H1 (cell line): Measurements from ENCODE around the gene TPSD1. TPM values are rescaled to one million over a fixed set of nuclear protein-coding genes. Genes with fewer than 3 reads are reported as not detected.
A peak's percentile ranks its signal among the peaks of the same experiment; 100 is the strongest.
"Not testable (repeated sequence)": the region's sequence is repeated elsewhere in the genome, so short reads cannot be mapped to it uniquely, and the experiment has no call there.

ENCODE experiments used
- CTCF ChIA-PET: fragments of 300-600 bp; sonication (Branson Sonifier 250); formaldehyde crosslinking; loops from one replicate; lab custom pipeline; 2021; ENCODE audit not compliant: partially characterized antibody; lab: Charles Lee
- POLR2A ChIA-PET: fragments of 300-600 bp; sonication (Branson Sonifier 250); formaldehyde crosslinking; loops from one replicate; lab custom pipeline; 2021; ENCODE audit warnings: inconsistent platforms; ENCODE audit not compliant: partially characterized antibody; lab: Charles Lee
- DNase-seq, 2 experiments: peaks; one replicate each; pipeline versions ENCODE4 v3.0.0 to v3.0.0-alpha.2; 2010 to 2022; ENCODE audit warnings: low spot score in 2 of 2, low read depth in 1 of 2, mixed read lengths in 1 of 2
- FAIRE-seq: peaks from 2 replicates; lab custom pipeline; 2011; peaks lifted over from hg19 to GRCh38; lab: Jason Lieb, UNC
- H2AFZ ChIP-seq: 2 replicates; pipeline ENCODE4 v1.8.1; 2012; ENCODE audit warnings: low read length, inconsistent platforms
- H2AK5ac ChIP-seq: 2 replicates; pipeline ENCODE4 v1.6.1; 2013; ENCODE audit warnings: low read depth, low read length
- H2BK120ac ChIP-seq: replicated peaks from 2 replicates; pipeline ENCODE3; 2013; ENCODE audit warnings: low read depth, low read length, inconsistent platforms
- H2BK12ac ChIP-seq: 2 replicates; pipeline ENCODE4 v1.6.1; 2013; ENCODE audit warnings: low read depth, low read length
- H2BK15ac ChIP-seq: 2 replicates; pipeline ENCODE4 v1.6.1; 2013; ENCODE audit warnings: low read length
- H2BK20ac ChIP-seq: 2 replicates; pipeline ENCODE4 v1.6.1; 2013; ENCODE audit warnings: low read length
- H2BK5ac ChIP-seq: 2 replicates; pipeline ENCODE4 v1.6.1; 2013; ENCODE audit warnings: low read depth, low read length
- H3K14ac ChIP-seq: 2 replicates; pipeline ENCODE4 v1.6.1; 2013; ENCODE audit warnings: inconsistent platforms; ENCODE audit not compliant: insufficient read length
- H3K18ac ChIP-seq: 2 replicates; pipeline ENCODE4 v1.6.1; 2013; ENCODE audit warnings: low read length; ENCODE audit errors: extremely low read depth
- H3K23ac ChIP-seq: 2 replicates; pipeline ENCODE4 v1.6.1; 2013; ENCODE audit warnings: inconsistent platforms; ENCODE audit not compliant: insufficient read length
- H3K23me2 ChIP-seq: 2 replicates; pipeline ENCODE4 v1.6.1; 2013; ENCODE audit warnings: low read depth, low read length
- H3K27ac ChIP-seq: 2 replicates; pipeline ENCODE4 v1.6.1; 2011; ENCODE audit warnings: low read depth, low read length, inconsistent platforms
- H3K27me3 ChIP-seq, 4 experiments: replicated peaks in 1 of 4; 1 replicate in 1 of 4; 2 replicates in 3 of 4; pipeline versions ENCODE4 v1.6.1 to v1.8.1; 2011 to 2013; ENCODE audit warnings: low read length in 3 of 4, mild to moderate bottlenecking in 3 of 4, inconsistent platforms in 2 of 4, mixed read lengths in 2 of 4, moderate library complexity in 1 of 4; ENCODE audit not compliant: control insufficient read depth in 3 of 4, insufficient read depth in 3 of 4; ENCODE audit errors: extremely low read depth in 1 of 4
- H3K36me3 ChIP-seq, 4 experiments: 2 replicates each; pipeline versions ENCODE4 v1.6.1 to v1.8.1; 2011 to 2013; ENCODE audit warnings: mild to moderate bottlenecking in 4 of 4, low read length in 3 of 4, moderate library complexity in 2 of 4, control low read depth in 1 of 4, inconsistent platforms in 1 of 4; ENCODE audit not compliant: insufficient read depth in 4 of 4, control insufficient read depth in 2 of 4
- H3K4ac ChIP-seq: replicated peaks from 2 replicates; pipeline ENCODE3; 2013; ENCODE audit warnings: low read length, low read depth, mixed read lengths, inconsistent platforms; ENCODE audit not compliant: insufficient read length
- H3K4me1 ChIP-seq, 4 experiments: replicated peaks in 1 of 4; 1 replicate in 1 of 4; 2 replicates in 3 of 4; pipeline versions ENCODE4 v1.6.1 to v1.8.1; 2011 to 2013; ENCODE audit warnings: low read length in 3 of 4, inconsistent platforms in 2 of 4, mixed read lengths in 1 of 4; ENCODE audit not compliant: insufficient read depth in 4 of 4, control insufficient read depth in 3 of 4
- H3K4me2 ChIP-seq, 2 experiments: 2 replicates each; pipeline versions ENCODE4 v1.6.1 to v1.8.1; 2011 to 2013; ENCODE audit warnings: low read depth in 2 of 2, low read length in 2 of 2, control low read depth in 1 of 2, inconsistent platforms in 1 of 2, mild to moderate bottlenecking in 1 of 2; ENCODE audit not compliant: insufficient read depth in 1 of 2
- H3K4me3 ChIP-seq, 4 experiments: fragments of 200-600, 300-600 bp in 1 of 4; sonication (generic), shearing (Covaris generic), sonication (Bioruptor Twin) in 1 of 4; 2 replicates each; pipeline versions ENCODE4 v1.5.1 to v1.8.1; 2011 to 2016; ENCODE audit warnings: low read length in 4 of 4, low read depth in 3 of 4, control low read depth in 2 of 4, inconsistent platforms in 2 of 4, mild to moderate bottlenecking in 2 of 4, mixed read lengths in 1 of 4, moderate library complexity in 1 of 4; ENCODE audit not compliant: insufficient read depth in 2 of 4; ENCODE audit errors: extremely low read depth in 1 of 4
- H3K56ac ChIP-seq: replicated peaks from 2 replicates; pipeline ENCODE3; 2013; ENCODE audit warnings: low read depth, mild to moderate bottlenecking, mixed read lengths, low read length, inconsistent platforms; ENCODE audit not compliant: insufficient read length
- H3K79me1 ChIP-seq: 2 replicates; pipeline ENCODE4 v1.6.1; 2013; ENCODE audit warnings: low read depth, low read length, control low read depth
- H3K79me2 ChIP-seq, 2 experiments: 2 replicates each; pipeline versions ENCODE4 v1.6.1 to v1.8.1; 2012 to 2013; ENCODE audit warnings: low read length in 2 of 2, mild to moderate bottlenecking in 2 of 2, inconsistent platforms in 1 of 2; ENCODE audit not compliant: insufficient read depth in 2 of 2, control insufficient read depth in 1 of 2
- H3K9ac ChIP-seq, 4 experiments: replicated peaks in 1 of 4; 1 replicate in 1 of 4; 2 replicates in 3 of 4; pipeline versions ENCODE4 v1.6.1 to v1.8.1; 2011 to 2013; ENCODE audit warnings: low read depth in 3 of 4, low read length in 3 of 4, control low read depth in 2 of 4, mild to moderate bottlenecking in 2 of 4, moderate library complexity in 2 of 4, inconsistent platforms in 1 of 4; ENCODE audit errors: extremely low read depth in 1 of 4
- H3K9me3 ChIP-seq, 2 experiments: 2 replicates each; pipeline versions ENCODE4 v1.6.1 to v1.8.1; 2012 to 2013; ENCODE audit warnings: mild to moderate bottlenecking in 2 of 2, moderate library complexity in 2 of 2, control low read depth in 1 of 2, inconsistent platforms in 1 of 2, low read depth in 1 of 2, low read length in 1 of 2, mixed read lengths in 1 of 2; ENCODE audit not compliant: insufficient read depth in 2 of 2
- H4K20me1 ChIP-seq, 2 experiments: replicated peaks in 1 of 2; 2 replicates each; pipeline versions ENCODE3 to v1.8.1; 2011 to 2013; ENCODE audit warnings: inconsistent platforms in 2 of 2, low read length in 2 of 2, mild to moderate bottlenecking in 1 of 2; ENCODE audit not compliant: insufficient read depth in 2 of 2, control insufficient read depth in 1 of 2
- H4K5ac ChIP-seq: 2 replicates; pipeline ENCODE4 v1.6.1; 2013; ENCODE audit warnings: low read length, low read depth, mixed read lengths, inconsistent platforms; ENCODE audit not compliant: insufficient read length
- H4K8ac ChIP-seq: 2 replicates; pipeline ENCODE4 v1.8.0; 2013; ENCODE audit warnings: mild to moderate bottlenecking, moderate library complexity, low read length, inconsistent platforms; ENCODE audit not compliant: insufficient read depth; ENCODE audit errors: extremely low read depth
- H4K91ac ChIP-seq: replicated peaks from 2 replicates; pipeline ENCODE3; 2013; ENCODE audit warnings: low read length, mixed read lengths, inconsistent platforms; ENCODE audit not compliant: insufficient read length
- WGBS, 2 experiments: shearing (Covaris generic) in 1 of 2; methylation state at CpG; one replicate each; pipeline versions ENCODE4 v1.1.6 to v1.1.7; 2013 to 2015; ENCODE audit warnings: low lambda C conversion rate in 2 of 2, mixed read lengths in 2 of 2, inconsistent platforms in 1 of 2, low coverage in 1 of 2, missing lambda C conversion rate in 1 of 2; ENCODE audit not compliant: insufficient replicate concordance in 2 of 2, insufficient coverage in 1 of 2, insufficient read length in 1 of 2; ENCODE audit errors: extremely low coverage in 1 of 2, missing lambda C conversion rate in 1 of 2; 5-methylcytosine and 5-hydroxymethylcytosine counted together
- polyA plus RNA-seq, 7 experiments: library from polyadenylated mRNA; depleted of rRNA in 3 of 7; stranded (reverse) in 5 of 7; unstranded in 2 of 7; fragments of >200 nt in 5 of 7; fragments of 200-250 nt in 2 of 7; gene quantifications; 1 replicate in 5 of 7; 2 replicates in 1 of 7; 4 replicates in 1 of 7; pipeline versions ENCODE4 v1.2.1 to v1.2.3, GENCODE V29; 2011 to 2013; ENCODE audit warnings: missing spikeins in 2 of 7, mixed read lengths in 2 of 7
- total RNA-seq: library from RNA; stranded (reverse); fragmentation: NEBNext Ultra II Directional; extraction: Animal tissue kit (Norgen Biotek cat#: 25700); gene quantifications from 2 replicates; pipeline ENCODE4 v1.2.1, GENCODE V29; 2021

The TPSD1 gene
- total and polyA plus RNA-seq, 2 of the 8 experiments (the other 6 are each of a cell fraction or from before 2014, with no cell fraction given) = 0.26 TPM; not detected in 1

DNA sequence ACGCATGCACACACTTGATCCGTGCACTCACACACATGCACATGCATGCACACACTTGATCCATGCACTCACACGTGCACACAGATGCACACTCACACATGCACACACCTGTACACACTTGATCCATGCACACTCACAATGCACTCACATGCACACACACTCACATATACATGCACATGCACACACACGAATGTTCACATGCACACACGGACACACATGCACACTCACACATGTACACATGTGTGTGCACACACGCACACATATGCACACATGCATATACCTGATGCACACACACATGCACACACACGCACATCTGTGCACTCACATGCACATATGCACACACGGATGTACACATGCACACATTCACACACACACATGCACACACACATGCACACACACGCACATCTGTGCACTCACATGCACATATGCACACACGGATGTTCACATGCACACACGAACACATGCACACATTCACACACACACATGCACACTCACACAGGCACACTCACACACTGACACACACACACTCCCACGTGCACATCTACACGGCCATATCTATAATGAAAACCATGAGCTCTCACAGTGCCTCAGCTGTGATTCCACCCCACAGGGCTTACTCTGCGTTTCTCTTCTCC lies 7.8 kb upstream of the TPSD1 start:
- H4K5ac ChIP-seq, H3K18ac ChIP-seq, H3K9me3 ChIP-seq, H3K4me1 ChIP-seq, FAIRE-seq, H3K36me3 ChIP-seq, DNase-seq, H4K91ac ChIP-seq, H3K79me1 ChIP-seq, H3K27ac ChIP-seq, H3K23ac ChIP-seq, H2AFZ ChIP-seq, H3K9ac ChIP-seq, H2BK15ac ChIP-seq, H3K56ac ChIP-seq, H3K4me3 ChIP-seq, H2BK12ac ChIP-seq, H3K79me2 ChIP-seq, H4K8ac ChIP-seq, POLR2A ChIA-PET, CTCF ChIA-PET, H3K4me2 ChIP-seq, H2BK120ac ChIP-seq, H2BK20ac ChIP-seq, H3K14ac ChIP-seq, H4K20me1 ChIP-seq, H3K23me2 ChIP-seq, H2BK5ac ChIP-seq: not testable (repeated sequence)
- WGBS, 2 experiments = 88% methylated on average over 10 of the region's 14 CpGs; no CpG with 5 or more reads in 1 of the 2 experiments
- peak overlapping the region; percentile 43; the same call in 1 of the 2 replicates for H2AK5ac ChIP-seq
- peaks cover 0 to 11% (median 4%) of the 10 kb centered on the region in 4 experiments; a peak in 3 of 7 replicates for H3K27me3 ChIP-seq
- H3K4ac ChIP-seq = peak overlapping the region; percentile 85
